MV-4-11 (cell line): ENCODE results near the gene BAD.

Experiments used
- DNase-seq: peaks from one replicate; lab custom pipeline; 2025; lab: John Stamatoyannopoulos, UW

Gene BAD

DNA sequence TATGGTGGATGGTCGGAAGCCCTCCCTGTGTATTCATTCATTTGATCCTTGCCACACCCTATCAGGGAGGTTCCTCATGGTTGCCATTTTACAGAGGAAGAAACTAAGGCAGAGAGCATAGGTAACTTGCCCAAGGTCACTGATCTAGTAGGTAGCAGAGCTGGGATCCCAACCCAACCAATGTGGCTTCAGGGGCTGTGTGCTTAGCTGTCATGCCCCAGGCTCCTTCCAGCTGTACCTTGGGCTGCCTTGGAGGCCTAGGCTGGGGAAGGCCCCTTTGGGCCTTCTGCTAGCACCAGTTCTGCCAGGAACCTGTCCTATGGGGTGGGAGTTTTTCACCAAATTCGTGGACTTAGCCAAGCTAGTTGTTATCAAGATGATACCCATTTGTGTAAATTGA, 8.6 kb downstream of the BAD start:
- no peak for DNase-seq

DNA sequence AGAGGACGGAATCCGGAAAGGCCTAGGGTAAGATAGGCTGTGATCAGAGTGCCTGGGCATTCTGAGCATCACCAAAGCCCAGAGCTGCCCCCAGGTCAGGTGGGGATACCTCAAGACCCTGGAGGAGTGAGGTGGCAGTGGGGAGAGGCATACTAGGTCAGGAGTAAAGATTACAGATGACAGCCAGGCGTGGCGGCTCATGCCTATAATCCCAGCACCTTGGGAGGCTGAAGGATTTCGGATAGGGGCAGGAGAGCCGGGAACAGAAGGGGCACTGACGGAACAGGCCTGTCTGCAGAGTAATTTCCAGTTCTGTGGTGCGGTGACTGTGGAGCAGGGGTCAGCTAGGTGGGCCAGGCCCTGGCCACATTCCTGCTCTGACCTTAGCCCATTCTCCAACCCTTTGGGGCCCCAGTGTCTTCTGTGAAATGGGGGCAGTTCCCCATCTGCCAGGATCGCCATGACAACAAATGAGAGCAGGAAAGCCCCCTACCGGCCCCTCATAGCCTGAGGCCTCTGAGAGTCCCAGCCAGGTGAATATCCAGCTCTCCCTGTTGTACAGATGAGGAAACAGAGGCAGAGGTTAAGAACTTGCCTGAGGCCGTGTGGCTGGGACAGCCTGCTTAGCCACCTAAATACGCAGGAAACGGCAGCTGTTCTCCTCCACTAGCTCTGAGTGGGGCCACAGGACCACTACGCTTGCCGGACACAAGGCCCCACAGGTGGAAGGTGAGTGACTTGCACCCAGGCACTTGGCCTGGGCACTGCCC, 9.2 kb downstream of the BAD start:
- DNase-seq: no peak

DNA sequence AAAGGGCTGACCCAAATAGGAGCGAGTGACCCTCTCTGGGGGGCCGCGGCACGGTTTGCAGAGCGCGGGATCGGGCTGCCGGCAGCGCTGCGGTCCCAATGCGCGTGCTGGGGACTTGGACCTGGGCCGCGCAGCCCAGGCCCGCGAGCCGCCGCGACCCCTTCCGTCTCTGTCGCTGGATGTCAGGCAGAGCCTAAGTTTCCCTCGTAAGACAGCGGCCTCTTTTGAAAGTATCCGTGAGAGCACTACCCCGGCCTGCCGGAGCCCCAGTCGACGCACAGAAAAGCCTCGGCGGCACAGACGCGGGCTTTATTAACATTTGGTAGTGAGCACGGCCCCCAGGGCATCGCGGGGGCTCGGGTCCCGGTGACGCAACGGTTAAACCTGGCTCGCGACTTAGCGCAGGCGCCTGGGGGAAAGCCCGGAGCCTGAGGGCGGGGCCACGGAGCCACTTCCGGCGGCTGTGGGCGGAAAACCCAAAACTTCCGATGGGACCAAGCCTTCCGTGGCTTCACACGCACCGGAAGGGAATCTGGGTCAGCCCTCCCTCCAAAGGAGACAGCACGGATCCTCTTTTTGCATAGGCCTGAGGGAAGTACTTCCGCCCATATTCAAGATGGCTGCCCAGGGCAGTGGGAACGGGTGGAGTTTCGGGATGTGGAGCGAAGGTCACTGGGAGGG, 14.8 kb downstream of the BAD start:
- DNase-seq: peak; percentile 100

DNA sequence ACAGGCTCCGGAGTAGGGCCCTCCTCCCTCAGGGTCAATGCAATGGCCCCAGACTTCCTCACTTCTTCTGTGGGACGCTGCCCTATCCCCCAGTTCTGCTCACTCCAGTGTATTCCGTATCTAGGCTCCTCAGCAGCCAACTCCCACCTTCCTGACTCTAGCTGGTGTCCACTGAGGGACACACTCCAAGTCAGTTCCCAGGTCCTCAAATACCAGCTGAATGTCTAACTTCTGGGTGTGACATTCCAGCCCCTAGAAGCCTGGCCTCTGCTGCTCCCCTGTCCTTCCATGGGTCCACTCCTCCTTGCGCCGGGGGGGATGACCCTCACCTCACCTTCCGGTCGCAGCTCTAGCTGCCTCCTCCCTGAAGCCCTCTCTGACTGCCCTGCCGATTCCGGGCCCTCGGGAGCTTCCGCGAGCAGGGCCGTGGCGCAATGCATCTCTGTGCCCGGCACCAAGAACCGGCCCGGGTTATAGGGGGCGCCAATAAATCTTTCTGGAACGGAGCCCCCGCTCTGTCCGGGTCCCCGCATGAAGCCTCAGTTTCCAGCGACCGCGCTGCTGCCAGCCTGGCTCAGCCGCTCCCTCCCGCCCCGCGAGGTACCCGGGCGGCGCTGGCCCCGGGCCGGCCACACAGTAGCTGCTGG, 15.4 kb downstream of the BAD start:
- peak; percentile 69 for DNase-seq

DNA sequence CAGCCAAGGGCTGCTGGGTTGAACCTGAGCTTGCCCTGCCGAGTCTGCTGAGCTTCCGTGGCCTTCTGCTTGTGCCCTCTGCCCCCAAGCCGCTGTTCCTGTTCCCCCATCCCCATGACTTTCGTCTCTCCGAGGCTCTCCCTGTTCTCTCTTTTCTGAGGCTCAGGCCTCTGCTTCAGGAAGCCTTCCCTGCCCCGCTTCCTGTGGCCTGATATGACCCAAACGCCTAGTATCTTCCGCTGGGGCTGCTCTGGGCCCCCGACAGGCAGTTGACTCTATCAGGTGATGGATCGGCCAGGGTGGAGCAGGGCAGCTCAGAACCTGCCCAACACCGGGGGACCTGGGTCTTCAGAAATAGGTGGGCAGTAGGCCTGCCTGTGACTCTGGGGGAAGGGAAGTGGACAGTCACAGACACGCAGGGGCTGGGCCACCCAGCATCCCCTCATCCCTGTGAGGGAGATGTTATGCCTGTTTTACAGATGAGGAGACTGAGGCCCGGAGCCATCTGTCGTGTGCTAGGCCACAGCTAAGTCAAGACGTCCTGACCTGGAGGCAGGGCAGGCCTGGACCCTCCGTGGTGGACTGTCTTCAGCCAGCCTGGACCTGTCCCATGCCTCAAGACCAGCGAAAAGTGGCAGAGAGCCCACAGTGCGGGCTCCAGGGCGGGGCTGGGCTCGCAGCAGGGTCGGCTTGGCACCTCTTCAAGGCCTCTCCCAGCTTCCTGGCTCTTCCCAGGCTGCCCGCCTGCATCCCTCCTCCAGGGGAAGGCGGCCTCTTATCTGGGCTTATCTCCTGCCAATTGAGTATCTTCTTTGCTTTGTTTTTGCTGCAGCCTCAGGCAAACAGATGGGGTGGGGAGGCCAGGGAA, 16.2 kb downstream of the BAD start:
- peak; percentile 68 for DNase-seq

DNA sequence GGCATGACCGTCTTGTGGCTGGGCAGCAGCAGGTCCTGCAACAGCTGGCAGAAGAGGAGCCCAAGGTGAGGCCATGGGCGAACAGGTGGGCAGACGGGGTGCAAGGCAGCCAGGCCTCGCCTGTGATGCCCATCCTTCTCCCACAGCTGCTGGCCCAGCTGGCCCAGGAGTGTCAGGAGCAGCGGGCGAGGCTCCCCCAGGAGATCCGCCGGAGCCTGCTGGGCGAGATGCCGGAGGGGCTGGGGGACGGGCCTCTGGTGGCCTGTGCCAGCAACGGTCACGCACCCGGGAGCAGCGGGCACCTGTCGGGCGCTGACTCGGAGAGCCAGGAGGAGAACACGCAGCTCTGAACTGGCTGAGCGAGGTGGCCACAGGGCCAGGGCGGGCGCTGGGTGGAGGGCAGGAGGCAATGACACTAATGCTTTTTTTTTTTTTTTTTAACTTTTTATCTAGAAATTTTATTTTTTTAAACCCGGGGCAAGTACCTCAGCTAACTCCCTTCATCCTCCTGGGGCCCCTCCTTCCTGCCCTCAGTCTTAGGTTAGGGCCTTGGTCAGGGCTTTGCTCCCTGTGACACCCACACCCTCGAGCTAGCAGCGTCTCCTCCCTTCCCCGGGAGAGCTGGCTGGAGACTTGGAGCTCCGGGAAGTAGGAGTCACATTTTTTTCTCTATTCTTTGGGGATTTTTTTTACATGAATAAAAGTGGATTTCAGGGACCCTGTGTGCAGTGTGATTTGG, 17.1 kb downstream of the BAD start:
- no peak for DNase-seq

DNA sequence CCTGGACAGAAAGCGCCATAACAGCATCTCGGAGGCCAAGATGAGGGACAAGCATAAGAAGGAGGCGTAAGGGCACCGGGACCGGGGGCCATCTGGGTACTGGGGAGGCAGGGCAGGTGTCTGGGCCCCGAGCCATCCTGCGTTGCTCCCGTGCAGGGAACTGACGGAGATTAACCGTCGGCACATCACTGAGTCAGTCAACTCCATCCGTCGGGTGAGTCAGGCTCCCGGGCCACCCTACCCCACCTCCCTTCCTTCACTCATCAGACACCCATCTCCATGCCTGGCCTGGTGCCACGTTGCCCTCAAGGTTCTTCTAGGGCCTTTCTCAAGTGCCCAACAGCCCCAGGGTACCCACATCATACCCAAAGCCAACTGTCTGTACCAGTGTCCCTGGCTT, 18.1 kb downstream of the BAD start:
- no peak for DNase-seq

DNA sequence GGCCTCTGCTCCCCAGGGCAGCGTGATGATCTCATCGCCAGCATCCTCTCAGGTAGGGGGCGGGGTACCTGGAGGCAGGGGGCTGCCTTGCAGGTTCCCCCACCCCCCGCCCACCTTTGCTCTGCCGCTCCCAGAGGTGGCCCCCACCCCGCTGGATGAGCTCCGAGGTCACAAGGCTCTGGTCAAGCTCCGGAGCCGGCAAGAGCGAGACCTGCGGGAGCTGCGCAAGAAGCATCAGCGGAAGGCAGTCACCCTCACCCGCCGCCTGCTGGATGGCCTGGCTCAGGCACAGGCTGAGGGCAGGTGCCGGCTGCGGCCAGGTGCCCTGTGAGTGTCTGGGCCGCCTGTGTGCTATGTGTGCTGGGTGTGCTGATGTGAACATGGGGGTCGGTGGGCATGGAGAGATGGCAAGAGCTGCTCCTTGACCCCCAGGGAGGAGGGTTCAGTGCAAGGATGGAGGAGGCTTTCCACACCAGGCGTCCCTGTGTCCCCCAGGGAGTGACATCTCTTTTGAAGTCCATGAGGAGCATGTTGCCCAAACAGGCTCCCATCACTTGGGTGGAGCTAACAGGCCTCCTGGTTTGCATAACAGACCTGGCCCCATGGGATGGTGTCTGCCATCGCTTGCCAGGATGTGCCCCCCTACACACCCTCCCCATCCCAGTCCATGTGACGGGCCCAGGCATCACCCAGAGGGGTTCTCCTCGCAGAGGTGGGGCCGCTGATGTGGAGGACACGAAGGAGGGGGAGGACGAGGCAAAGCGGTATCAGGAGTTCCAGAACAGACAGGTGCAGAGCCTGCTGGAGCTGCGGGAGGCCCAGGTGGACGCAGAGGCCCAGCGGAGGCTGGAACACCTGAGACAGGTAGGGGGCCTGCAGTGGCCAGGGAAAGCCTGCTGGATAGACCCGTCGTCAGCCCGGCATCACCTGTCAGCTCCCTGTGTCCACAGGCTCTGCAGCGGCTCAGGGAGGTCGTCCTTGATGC, 19.0 kb downstream of the BAD start:
- no peak for DNase-seq

DNA sequence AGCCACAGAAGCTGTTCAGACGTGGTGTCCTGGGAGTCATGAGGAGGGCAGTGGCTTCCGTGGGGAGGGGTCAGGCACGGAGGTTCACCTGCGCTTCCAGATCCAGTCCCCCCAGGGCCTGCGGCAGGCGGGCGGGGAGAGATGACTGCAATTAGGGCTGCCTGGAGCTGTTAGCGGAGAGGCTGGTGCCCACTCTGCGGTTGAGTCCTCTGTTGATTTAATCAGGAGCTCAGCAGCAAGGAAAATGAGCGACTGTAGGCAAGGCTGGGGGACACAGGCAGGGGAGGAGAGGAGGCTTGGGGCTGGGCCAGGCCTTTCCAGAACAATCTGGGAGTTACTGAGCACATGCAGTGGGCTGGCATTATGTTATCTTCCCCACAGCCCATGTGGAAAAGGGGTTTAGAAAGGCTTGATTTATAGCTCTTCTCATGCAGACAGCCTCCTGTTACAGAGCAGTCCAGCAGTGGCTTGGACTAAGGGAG, 20.1 kb downstream of the BAD start:
- DNase-seq: no peak

DNA sequence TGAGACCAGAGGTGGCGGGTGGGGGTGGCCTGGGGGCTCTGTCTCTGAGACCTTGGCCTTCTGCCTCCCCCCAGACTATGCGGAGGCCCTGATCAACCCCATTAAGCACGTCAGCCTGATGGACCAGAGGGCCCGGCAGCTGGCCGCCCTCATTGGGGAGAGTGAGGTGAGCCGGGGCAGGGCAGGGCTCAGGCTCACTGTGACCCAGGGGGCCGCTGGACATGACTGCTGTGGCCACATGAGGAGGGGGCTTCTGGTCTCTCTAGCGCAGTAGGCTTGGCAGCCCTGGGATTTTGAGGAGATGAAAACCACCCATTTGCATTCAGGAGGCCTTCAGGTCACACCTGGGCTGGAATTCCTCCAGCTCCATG, 20.5 kb downstream of the BAD start:
- DNase-seq: no peak

DNA sequence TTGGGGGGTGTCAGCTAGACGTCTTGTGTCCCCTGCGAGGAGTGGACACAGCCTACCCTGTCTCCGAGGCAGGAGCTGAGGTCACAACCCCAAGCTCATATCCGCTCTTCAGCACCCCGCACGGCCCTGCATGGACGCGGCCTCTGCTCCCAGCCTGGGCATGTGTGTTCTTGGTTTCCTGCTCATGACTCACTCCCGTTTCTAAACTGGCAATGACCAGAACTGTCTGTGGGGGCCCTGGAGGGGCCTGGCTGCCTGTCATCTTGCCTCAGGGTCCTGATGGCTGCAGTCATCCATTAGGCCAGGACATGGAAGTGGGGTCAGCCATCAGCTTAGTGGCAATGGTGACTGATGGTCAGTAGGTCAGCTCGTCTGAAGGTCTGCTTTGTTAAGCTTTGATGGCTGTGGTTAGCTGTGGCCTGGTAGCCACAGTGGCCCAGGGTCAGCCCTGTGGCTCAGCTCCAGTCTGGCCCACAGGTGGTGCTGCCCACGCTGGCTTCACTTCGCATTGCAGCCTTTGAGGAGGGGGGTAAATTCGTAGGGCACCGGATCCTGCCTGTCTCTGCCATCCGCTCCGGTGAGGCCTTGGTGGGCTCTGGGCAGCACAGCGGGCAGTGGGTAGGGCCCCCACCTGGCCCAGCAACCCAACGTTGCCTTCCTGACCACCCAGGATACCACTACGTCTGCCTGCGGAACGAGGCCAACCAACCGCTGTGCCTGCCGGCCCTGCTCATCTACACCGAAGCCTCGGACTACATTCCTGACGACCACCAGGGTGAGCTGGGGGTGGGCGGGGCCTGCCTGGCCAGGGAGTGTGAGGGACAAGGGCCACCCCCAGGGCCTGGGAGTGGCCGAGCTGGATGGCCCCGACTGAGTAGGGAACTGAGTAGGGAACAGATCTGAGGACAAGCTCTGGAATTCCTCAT, 21.2 kb downstream of the BAD start:
- DNase-seq: peak; percentile 61

DNA sequence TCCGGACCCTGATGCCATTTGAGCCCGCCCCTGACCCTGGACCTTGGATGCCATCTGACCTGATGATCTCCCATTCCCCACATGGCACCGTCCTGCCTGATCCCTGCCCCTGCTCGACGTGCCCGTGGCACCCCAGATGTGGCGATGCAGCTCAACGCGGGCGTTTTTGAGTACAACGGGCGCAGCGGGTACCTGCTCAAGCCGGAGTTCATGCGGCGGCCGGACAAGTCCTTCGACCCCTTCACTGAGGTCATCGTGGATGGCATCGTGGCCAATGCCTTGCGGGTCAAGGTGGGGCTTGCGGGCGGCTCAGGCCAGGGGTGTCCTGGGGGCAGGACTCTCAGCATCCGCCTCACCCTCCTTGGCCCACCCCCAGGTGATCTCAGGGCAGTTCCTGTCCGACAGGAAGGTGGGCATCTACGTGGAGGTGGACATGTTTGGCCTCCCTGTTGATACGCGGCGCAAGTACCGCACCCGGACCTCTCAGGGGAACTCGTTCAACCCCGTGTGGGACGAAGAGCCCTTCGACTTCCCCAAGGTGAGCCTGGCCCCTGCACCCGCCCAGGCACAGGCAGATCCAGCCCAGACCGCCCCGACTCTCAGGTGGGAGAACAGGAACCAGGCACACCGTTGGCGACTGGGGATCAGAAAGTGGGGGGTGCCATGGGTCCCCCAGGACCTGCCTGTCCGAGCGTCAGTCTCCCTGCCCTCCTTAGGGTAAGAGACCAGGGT, 22.0 kb downstream of the BAD start:
- DNase-seq: no peak

DNA sequence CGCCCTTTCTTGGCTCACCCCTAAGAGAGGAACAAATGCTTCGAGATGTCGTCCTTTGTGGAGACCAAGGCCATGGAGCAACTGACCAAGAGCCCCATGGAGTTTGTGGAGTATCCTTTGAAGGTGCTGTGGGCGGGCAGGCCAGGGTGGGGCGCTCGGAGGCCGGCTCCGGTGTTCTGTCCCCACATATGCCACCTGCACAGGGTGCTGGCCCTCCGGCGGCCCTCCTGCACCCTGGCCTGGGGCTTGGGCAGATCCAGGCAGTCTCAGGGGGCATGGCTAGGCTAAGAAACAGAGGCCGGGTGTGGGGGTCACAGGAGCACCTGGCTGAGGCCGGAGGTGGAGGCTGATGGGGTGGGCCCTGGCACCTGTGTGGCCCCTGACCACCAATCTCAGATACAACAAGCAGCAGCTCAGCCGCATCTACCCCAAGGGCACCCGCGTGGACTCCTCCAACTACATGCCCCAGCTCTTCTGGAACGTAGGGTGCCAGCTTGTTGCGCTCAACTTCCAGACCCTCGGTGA, 22.8 kb downstream of the BAD start:
- DNase-seq: no peak

DNA sequence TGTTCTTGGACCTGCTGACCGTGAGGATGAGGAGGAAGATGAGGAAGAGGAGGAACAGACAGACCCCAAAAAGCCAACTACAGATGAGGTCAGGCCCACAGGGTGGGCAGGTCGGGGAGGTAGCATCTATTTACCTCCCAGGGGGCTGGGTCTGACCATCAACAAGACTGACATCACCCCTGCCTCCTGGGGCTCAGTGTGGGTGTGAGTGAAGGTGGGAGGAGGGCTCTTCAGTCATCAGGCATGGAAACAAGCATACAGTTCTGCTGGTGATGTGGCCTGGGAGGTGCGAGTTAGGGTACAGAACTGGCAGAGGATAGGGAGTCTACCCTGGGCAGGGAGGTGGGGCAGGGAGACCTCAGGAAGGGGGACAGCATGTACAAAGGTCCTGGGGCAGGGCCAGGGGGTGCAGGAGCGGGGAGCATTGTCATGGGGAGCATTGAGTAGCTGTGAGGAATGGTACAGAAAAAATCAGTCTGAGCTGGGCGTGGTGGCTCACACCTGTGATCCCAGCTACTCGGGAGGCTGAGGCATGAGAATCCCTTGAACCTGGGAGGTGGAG, 24.2 kb downstream of the BAD start:
- DNase-seq: no peak

DNA sequence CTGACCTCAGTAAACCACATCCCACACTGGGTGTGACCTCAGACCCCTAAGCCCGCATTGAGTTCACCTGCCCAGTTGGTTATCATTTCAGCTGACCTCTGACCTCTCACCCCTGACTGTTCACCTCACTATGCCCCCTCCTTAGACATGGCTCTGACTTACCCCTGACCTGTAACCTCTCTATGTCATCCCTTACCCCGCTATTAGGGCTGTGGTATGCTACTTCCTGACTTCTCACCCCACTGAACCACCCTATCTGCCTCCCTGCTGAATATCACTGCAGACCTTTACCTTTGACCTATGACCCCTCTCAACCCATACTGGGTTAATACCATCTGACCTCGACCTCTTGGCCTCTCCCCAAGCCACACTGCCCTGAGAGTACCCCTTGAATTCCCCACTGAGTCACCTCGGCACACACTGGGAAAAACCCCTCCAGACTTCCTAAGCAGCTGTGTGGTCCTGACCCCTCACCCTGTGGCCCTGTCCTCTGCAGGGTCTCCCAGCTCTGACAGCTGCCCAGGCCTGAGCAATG, 24.9 kb downstream of the BAD start:
- DNase-seq: no peak

DNA sequence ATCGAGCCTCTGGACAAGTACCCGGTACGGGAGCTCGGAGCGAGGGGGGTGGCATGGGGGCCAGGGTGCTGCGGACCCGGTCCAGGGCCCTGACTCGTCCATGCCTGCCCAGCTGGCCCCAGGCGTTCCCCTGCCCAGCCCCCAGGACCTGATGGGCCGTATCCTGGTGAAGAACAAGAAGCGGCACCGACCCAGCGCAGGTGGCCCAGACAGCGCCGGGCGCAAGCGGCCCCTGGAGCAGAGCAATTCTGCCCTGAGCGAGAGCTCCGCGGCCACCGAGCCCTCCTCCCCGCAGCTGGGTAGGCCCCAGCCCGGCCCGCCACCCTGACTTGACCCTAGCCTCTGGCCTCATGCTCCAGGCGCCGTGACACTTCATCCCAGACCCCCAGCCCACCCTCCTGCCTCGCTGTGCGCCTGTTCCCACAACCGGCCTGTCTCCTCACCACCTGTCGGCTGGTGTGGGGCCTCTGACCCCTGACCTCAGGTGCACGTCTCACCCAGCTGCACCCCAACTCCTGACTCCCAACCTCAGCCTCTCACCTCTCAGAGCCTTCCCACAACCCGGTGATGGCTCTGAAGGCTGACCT, 25.4 kb downstream of the BAD start:
- no peak for DNase-seq

DNA sequence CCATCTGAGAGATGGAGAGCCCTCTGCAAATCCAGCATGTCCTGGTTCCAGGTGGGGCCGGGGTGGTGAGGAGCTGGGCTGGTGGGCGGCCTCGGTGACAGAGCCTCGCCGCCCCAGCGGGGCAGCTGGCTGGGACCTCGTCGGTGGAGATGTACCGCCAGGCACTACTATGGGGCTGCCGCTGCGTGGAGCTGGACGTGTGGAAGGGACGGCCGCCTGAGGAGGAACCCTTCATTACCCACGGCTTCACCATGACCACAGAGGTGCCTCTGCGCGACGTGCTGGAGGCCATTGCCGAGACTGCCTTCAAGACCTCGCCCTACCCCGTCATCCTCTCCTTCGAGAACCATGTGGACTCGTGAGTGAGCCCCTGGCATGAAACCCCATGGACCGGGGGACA, 26.1 kb downstream of the BAD start:
- DNase-seq: no peak
